Adrenal gland (tissue), 5 donors: Measurements from ENCODE around the gene MYZAP.

ENCODE experiments used
- POLR2A ChIP-seq, 2 donors: fragments of 450-650 bp; IDR thresholded peaks; one replicate each; pipeline ENCODE4 v1.6.1; 2017; ENCODE audit warnings: antibody characterized with exemption in 2 of 2, mild to moderate bottlenecking in 2 of 2, moderate library complexity in 1 of 2
- TF ChIP-seq, protein P1 (sequence below), 6 experiments: fragments of 450-650 bp in 4 of 6; fragments of 200-600 bp in 2 of 6; sonication (generic) in 1 of 6; IDR thresholded peaks; 1 replicate in 5 of 6; 2 replicates in 1 of 6; pipeline versions ENCODE4 v1.5.1 to v1.8.0; 2016 to 2021; ENCODE audit warnings: antibody characterized with exemption in 6 of 6, mild to moderate bottlenecking in 2 of 6, moderate library complexity in 1 of 6
- donor health status: DM: no; HTN: no; CAD: no.

GRCh38 chr15:57731530-57732103 lies 139.9 kb downstream of the MYZAP start:
- no peak for TF ChIP-seq POLR2A (IDR thresholded peaks at IDR 0.05)
- TF ChIP-seq, protein P1, sequence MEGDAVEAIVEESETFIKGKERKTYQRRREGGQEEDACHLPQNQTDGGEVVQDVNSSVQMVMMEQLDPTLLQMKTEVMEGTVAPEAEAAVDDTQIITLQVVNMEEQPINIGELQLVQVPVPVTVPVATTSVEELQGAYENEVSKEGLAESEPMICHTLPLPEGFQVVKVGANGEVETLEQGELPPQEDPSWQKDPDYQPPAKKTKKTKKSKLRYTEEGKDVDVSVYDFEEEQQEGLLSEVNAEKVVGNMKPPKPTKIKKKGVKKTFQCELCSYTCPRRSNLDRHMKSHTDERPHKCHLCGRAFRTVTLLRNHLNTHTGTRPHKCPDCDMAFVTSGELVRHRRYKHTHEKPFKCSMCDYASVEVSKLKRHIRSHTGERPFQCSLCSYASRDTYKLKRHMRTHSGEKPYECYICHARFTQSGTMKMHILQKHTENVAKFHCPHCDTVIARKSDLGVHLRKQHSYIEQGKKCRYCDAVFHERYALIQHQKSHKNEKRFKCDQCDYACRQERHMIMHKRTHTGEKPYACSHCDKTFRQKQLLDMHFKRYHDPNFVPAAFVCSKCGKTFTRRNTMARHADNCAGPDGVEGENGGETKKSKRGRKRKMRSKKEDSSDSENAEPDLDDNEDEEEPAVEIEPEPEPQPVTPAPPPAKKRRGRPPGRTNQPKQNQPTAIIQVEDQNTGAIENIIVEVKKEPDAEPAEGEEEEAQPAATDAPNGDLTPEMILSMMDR (IDR thresholded peaks at IDR 0.05) = no peak
